Activated CD4-positive, CD25-positive, alpha-beta regulatory T cell (primary cell): ENCODE measurements around the gene PDGFB.

ENCODE experiments used
- DNase-seq, 4 experiments: peaks; one replicate each; lab custom pipeline; 2025; lab: John Stamatoyannopoulos, UW

The PDGFB gene

GRCh38 chr22:39206491-39206890, 38.3 kb downstream of the PDGFB start:
- no peak for DNase-seq

GRCh38 chr22:39205344-39206021, 39.3 kb downstream of the PDGFB start:
- DNase-seq: no peak

GRCh38 chr22:39204216-39204615, 40.6 kb downstream of the PDGFB start:
- DNase-seq: no peak

GRCh38 chr22:39197578-39197977, 47.2 kb downstream of the PDGFB start:
- no peak for DNase-seq

GRCh38 chr22:39194098-39194497, 50.7 kb downstream of the PDGFB start:
- DNase-seq: no peak

- no peak for DNase-seq
Observed at GRCh38 chr22:39188809-39189208, 56.0 kb downstream of the PDGFB start.

GRCh38 chr22:39185601-39186012, 59.2 kb downstream of the PDGFB start:
- DNase-seq: no peak

GRCh38 chr22:39184586-39185577, 59.9 kb downstream of the PDGFB start:
- no peak for DNase-seq

- DNase-seq: no peak
Observed at GRCh38 chr22:39183991-39184585, 60.7 kb downstream of the PDGFB start.

GRCh38 chr22:39182478-39183030, 62.2 kb downstream of the PDGFB start:
- no peak for DNase-seq

GRCh38 chr22:39181778-39182177, 63.0 kb downstream of the PDGFB start:
- DNase-seq: no peak

- no peak for DNase-seq
Observed at GRCh38 chr22:39181356-39181755, 63.4 kb downstream of the PDGFB start.

- DNase-seq: no peak
Observed at GRCh38 chr22:39179841-39180335, 64.9 kb downstream of the PDGFB start.

GRCh38 chr22:39179401-39179827, 65.4 kb downstream of the PDGFB start:
- DNase-seq: no peak

GRCh38 chr22:39178206-39179111, 66.3 kb downstream of the PDGFB start:
- no peak for DNase-seq

- no peak for DNase-seq
Observed at GRCh38 chr22:39177791-39178190, 67.0 kb downstream of the PDGFB start.

- no peak for DNase-seq
Observed at GRCh38 chr22:39177456-39177775, 67.4 kb downstream of the PDGFB start.

- no peak for DNase-seq
Observed at GRCh38 chr22:39176714-39177455, 67.9 kb downstream of the PDGFB start.

GRCh38 chr22:39176143-39176713, 68.6 kb downstream of the PDGFB start:
- DNase-seq: no peak
